Stimulated activated naive CD8-positive, alpha-beta T cell treated with anti-CD3 and anti-CD28 coated beads, Interleukin-15, Interleukin-2, amounts not matched to agents 100 ng/mL and 50 ng/mL, for 24 hours (primary cell): ENCODE measurements around the gene NFIL3.

Experiments used
- H3K27ac Mint-ChIP-seq: one replicate; pipeline ENCODE4 v1.8.0; 2021; ENCODE audit warnings: mild to moderate bottlenecking, mixed read lengths
- H3K27me3 Mint-ChIP-seq: one replicate; pipeline ENCODE4 v1.8.0; 2021; ENCODE audit warnings: mixed read lengths
- H3K36me3 Mint-ChIP-seq: one replicate; pipeline ENCODE4 v1.8.0; 2021; ENCODE audit warnings: low read depth, mixed read lengths
- H3K4me1 Mint-ChIP-seq: one replicate; pipeline ENCODE4 v1.8.0; 2021; ENCODE audit warnings: low read depth, mixed read lengths
- H3K4me3 Mint-ChIP-seq: one replicate; pipeline ENCODE4 v1.8.0; 2021; ENCODE audit warnings: mild to moderate bottlenecking, mixed read lengths
- H3K9me3 Mint-ChIP-seq: one replicate; pipeline ENCODE4 v1.8.0; 2021; ENCODE audit warnings: mixed read lengths

The NFIL3 gene

GRCh38 chr9:91364005-91364404 is 59.6 kb downstream of the NFIL3 start:
- Mint-ChIP-seq H3K27ac (no peak overlapping the region), H3K4me1 (peaks cover 26% of the 10 kb centered on the region), H3K4me3 (no peak overlapping the region), H3K9me3 (no peaks in the 10 kb centered on the region), H3K27me3 (peaks cover 7% of the 10 kb centered on the region), H3K36me3 (peaks cover 18% of the 10 kb centered on the region)

- Mint-ChIP-seq H3K4me1 (peaks cover 44% of the 10 kb centered on the region), H3K36me3 (peaks cover 27% of the 10 kb centered on the region), H3K4me3 (peak overlapping the region; percentile 96), H3K27ac (peak overlapping the region; percentile 76), H3K9me3 (no peaks in the 10 kb centered on the region), H3K27me3 (no peaks in the 10 kb centered on the region)
These were observed 61.5 kb downstream of the NFIL3 start for GRCh38 chr9:91362051-91362611.

GRCh38 chr9:91361291-91362050 is 62.2 kb downstream of the NFIL3 start, which contains the start of gene AUH:
Gene AUH, minus strand, starts transcription at chr9:91361918. Its CDS starts 29 bp downstream, at chr9:91361889.
- peaks cover 51% of the 10 kb centered on the region for H3K4me1 Mint-ChIP-seq
- H3K36me3 Mint-ChIP-seq = peaks cover 33% of the 10 kb centered on the region
- H3K9me3 Mint-ChIP-seq = no peaks in the 10 kb centered on the region
- H3K27me3 Mint-ChIP-seq = no peaks in the 10 kb centered on the region
- peak within 1 kb of the TSS; percentile 96 for H3K4me3 Mint-ChIP-seq
- peak within 1 kb of the TSS; percentile 89 for H3K27ac Mint-ChIP-seq

DNA sequence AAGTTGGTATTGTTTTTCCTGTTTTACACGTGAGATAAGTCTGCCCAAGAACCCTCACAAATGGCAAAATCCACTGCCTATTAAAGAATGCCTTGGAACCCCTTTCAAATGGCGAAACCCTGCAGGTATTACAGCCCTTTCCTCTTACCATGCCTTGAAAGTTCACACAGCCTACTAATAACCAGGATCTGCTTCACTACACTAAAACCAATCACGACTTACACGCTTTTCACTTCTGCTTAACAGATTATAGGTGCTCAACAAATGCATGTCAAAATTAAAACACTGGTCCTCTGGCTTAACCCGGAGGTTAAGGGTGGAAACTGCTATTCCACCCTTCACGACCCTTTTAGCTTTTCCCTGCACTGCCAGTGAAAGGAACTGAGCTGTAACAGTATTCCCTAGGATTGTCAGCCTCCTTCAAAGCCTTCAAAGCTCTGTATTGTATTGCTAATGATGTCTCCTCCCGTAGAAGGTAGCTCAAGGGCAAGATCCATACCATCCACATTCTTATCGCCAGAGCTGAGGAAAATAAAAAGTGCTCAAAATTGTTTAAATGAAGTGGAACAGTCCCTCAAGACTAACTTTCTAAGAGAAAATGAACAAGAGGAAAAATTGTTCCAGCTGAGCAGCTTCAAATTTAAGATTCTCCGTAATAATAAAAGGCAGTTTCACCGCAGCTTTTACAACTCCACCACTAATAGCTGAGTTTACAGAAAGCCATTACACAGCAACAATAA is 62.9 kb downstream of the NFIL3 start:
- no peaks in the 10 kb centered on the region for H3K27me3 Mint-ChIP-seq
- no peaks in the 10 kb centered on the region for H3K9me3 Mint-ChIP-seq
- H3K27ac Mint-ChIP-seq = peak overlapping the region; percentile 89
- peak overlapping the region; percentile 96 for H3K4me3 Mint-ChIP-seq
- H3K4me1 Mint-ChIP-seq = peaks cover 56% of the 10 kb centered on the region
- peaks cover 41% of the 10 kb centered on the region for H3K36me3 Mint-ChIP-seq

DNA sequence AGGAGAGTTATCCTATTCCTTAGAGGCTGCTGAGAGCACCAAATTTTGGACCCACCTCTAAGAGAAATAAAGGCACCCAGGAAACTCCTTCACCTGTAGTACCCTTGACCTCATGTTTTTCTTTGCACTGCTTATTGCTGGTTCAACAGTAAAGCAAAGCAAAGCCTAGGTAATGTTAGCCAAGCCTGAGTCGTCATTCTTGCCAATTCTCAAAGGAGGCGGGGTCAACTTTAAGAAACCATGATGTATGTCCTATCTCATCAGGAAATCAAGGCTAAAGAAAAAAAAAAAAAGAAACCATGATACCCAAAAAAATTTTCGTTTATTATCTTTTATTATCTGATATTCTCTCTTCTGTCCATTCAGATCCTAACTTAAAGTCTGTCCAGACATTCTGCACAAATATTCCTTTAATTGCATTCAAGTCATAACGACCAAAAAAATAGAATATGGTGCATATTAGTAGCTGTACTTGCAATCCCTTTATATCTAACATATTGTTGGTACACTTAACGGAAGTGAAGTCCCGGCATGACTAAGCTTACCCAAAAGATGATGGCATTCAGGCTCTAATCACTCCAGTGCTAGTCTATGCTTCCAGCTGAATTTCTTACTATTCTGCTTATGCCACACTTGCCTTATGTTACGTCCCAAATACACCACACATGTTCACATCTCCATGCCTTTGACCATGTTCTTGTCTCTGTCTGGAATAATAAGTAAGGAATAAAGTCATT is 63.7 kb downstream of the NFIL3 start:
- Mint-ChIP-seq H3K27ac (peak overlapping the region; percentile 89), H3K4me1 (peaks cover 58% of the 10 kb centered on the region), H3K27me3 (no peaks in the 10 kb centered on the region), H3K4me3 (peak overlapping the region; percentile 96), H3K9me3 (no peaks in the 10 kb centered on the region), H3K36me3 (peaks cover 49% of the 10 kb centered on the region)

- peaks cover 57% of the 10 kb centered on the region for H3K36me3 Mint-ChIP-seq
- H3K27me3 Mint-ChIP-seq = no peaks in the 10 kb centered on the region
- peak overlapping the region; percentile 82 for H3K27ac Mint-ChIP-seq
- peak overlapping the region; percentile 96 for H3K4me3 Mint-ChIP-seq
- H3K4me1 Mint-ChIP-seq = peaks cover 63% of the 10 kb centered on the region
- no peaks in the 10 kb centered on the region for H3K9me3 Mint-ChIP-seq
These were observed 64.5 kb downstream of the NFIL3 start for GRCh38 chr9:91359083-91359482.
